Activated CD8-positive, alpha-beta T cell treated with anti-CD3 and anti-CD28 coated beads for 36 hours (primary cell): ENCODE results near the gene HRH4. TPM values are rescaled to one million over a fixed set of nuclear protein-coding genes. Genes with fewer than 3 reads are reported as not detected.

Source experiments
- ATAC-seq: fragments of 200-7000 bp; cut with Tn5 transposase; one replicate; pipeline ENCODE4 v1.10.0; 2021; ENCODE audit warnings: mild to moderate bottlenecking, moderate library complexity
- CTCF ChIA-PET: fragments of 350-600 bp; sonication (Branson Sonifier 250); formaldehyde crosslinking; loops from one replicate; lab custom pipeline; 2021; ENCODE audit warnings: antibody characterized with exemption; lab: Charles Lee
- POLR2A ChIA-PET: fragments of 350-600 bp; sonication (Branson Sonifier 250); formaldehyde crosslinking; loops from one replicate; lab custom pipeline; 2021; ENCODE audit warnings: antibody characterized with exemption; lab: Charles Lee
- DNase-seq: peaks from one replicate; pipeline ENCODE4 v3.0.0-alpha.2; 2020
- H3K27ac Mint-ChIP-seq: one replicate; pipeline ENCODE4 v1.8.0; 2021; ENCODE audit warnings: mild to moderate bottlenecking, mixed read lengths
- H3K27me3 Mint-ChIP-seq: one replicate; pipeline ENCODE4 v1.8.0; 2021; ENCODE audit warnings: mixed read lengths
- H3K36me3 Mint-ChIP-seq: one replicate; pipeline ENCODE4 v1.8.0; 2021; ENCODE audit warnings: low read depth, mixed read lengths
- H3K4me1 Mint-ChIP-seq: one replicate; pipeline ENCODE4 v1.8.0; 2021; ENCODE audit warnings: low read depth, mixed read lengths
- H3K4me3 Mint-ChIP-seq: one replicate; pipeline ENCODE4 v1.8.0; 2021; ENCODE audit warnings: mild to moderate bottlenecking, moderate library complexity, mixed read lengths
- H3K9me3 Mint-ChIP-seq: one replicate; pipeline ENCODE4 v1.8.0; 2021; ENCODE audit warnings: mixed read lengths
- intact Hi-C: fragments of 100-400 bp; cut with micrococcal nuclease; formaldehyde crosslinking; loops from one replicate; pipeline ENCODE4 v1.10.0; 2022
- total RNA-seq, 2 experiments: library from RNA; stranded (reverse); gene quantifications; one replicate each; pipeline ENCODE4 v1.2.3, GENCODE V29; 2021
- TF ChIP-seq, protein P1 (sequence below): fragments of 200-600 bp; IDR thresholded peaks from one replicate; pipeline ENCODE4 v1.8.0; 2022; ENCODE audit warnings: antibody characterized with exemption, mild to moderate bottlenecking

Gene HRH4, protein sequence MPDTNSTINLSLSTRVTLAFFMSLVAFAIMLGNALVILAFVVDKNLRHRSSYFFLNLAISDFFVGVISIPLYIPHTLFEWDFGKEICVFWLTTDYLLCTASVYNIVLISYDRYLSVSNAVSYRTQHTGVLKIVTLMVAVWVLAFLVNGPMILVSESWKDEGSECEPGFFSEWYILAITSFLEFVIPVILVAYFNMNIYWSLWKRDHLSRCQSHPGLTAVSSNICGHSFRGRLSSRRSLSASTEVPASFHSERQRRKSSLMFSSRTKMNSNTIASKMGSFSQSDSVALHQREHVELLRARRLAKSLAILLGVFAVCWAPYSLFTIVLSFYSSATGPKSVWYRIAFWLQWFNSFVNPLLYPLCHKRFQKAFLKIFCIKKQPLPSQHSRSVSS
- not detected for total RNA-seq

- Mint-ChIP-seq H3K36me3 (peaks cover 2% of the 10 kb centered on the region), H3K4me1 (peaks cover 5% of the 10 kb centered on the region), H3K4me3 (no peak within 1 kb of the TSS), H3K9me3 (no peaks in the 10 kb centered on the region), H3K27me3 (peaks cover 3% of the 10 kb centered on the region), H3K27ac (no peak within 1 kb of the TSS)
- CTCF ChIA-PET, result interaction anchor here (1.4 to 1.9 kb wide), 3 partner anchors 14 to 54 kb away, joined by 3 to 7 read pairs (median 4); no protein-coding TSS in a partner anchor
- TF ChIP-seq, protein P1, sequence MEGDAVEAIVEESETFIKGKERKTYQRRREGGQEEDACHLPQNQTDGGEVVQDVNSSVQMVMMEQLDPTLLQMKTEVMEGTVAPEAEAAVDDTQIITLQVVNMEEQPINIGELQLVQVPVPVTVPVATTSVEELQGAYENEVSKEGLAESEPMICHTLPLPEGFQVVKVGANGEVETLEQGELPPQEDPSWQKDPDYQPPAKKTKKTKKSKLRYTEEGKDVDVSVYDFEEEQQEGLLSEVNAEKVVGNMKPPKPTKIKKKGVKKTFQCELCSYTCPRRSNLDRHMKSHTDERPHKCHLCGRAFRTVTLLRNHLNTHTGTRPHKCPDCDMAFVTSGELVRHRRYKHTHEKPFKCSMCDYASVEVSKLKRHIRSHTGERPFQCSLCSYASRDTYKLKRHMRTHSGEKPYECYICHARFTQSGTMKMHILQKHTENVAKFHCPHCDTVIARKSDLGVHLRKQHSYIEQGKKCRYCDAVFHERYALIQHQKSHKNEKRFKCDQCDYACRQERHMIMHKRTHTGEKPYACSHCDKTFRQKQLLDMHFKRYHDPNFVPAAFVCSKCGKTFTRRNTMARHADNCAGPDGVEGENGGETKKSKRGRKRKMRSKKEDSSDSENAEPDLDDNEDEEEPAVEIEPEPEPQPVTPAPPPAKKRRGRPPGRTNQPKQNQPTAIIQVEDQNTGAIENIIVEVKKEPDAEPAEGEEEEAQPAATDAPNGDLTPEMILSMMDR, result no peak
- intact Hi-C loops, result no loop called here
- no peak for ATAC-seq
- POLR2A ChIA-PET, result no interaction called here
- no peak for DNase-seq
Measured at GRCh38 chr18:24460388-24460787, at the start of gene HRH4. Gene HRH4, plus strand, starts transcription at chr18:24460637. Its CDS starts 92 bp downstream, at chr18:24460729.

- no peak for ATAC-seq
- Mint-ChIP-seq H3K27ac (no peak overlapping the region), H3K27me3 (peaks cover 25% of the 10 kb centered on the region), H3K4me3 (no peak overlapping the region), H3K9me3 (no peaks in the 10 kb centered on the region), H3K4me1 (peaks cover 7% of the 10 kb centered on the region), H3K36me3 (peaks cover 2% of the 10 kb centered on the region)
- DNase-seq, result no peak
- CTCF ChIA-PET, result interaction anchor here (1.1 to 1.9 kb wide), 4 partner anchors 9 to 76 kb away, joined by 3 to 8 read pairs (median 5); no protein-coding TSS in a partner anchor
- POLR2A ChIA-PET, result interaction anchor here (1.2 to 1.5 kb wide), 2 partner anchors 14 to 44 kb away, joined by 3 to 5 read pairs; partner anchors contain the start of gene IMPACT
- intact Hi-C loops, result no loop called here
- TF ChIP-seq, protein P1, result no peak
Measured at GRCh38 chr18:24413148-24413547, 47.3 kb upstream of the HRH4 start.

GRCh38 chr18:24414349-24415003, 46.0 kb upstream of the HRH4 start:
- H3K27ac Mint-ChIP-seq, result no peak overlapping the region
- intact Hi-C loops, result no loop called here
- peaks cover 7% of the 10 kb centered on the region for H3K4me1 Mint-ChIP-seq
- TF ChIP-seq, protein P1, result no peak
- H3K4me3 Mint-ChIP-seq, result no peak overlapping the region
- no peaks in the 10 kb centered on the region for H3K9me3 Mint-ChIP-seq
- peaks cover 23% of the 10 kb centered on the region for H3K27me3 Mint-ChIP-seq
- H3K36me3 Mint-ChIP-seq, result peaks cover 2% of the 10 kb centered on the region
- ATAC-seq (peak; percentile 84), DNase-seq (peak; percentile 34)
- CTCF ChIA-PET, result interaction anchor here (1.1 to 1.3 kb wide), 2 partner anchors 46 to 74 kb away, joined by 4 to 8 read pairs; no protein-coding TSS in a partner anchor
- POLR2A ChIA-PET, result interaction anchor here (0.8 to 1.5 kb wide), 4 partner anchors 12 to 45 kb away, joined by 3 to 5 read pairs (median 3); partner anchors contain the start of gene IMPACT

DNA sequence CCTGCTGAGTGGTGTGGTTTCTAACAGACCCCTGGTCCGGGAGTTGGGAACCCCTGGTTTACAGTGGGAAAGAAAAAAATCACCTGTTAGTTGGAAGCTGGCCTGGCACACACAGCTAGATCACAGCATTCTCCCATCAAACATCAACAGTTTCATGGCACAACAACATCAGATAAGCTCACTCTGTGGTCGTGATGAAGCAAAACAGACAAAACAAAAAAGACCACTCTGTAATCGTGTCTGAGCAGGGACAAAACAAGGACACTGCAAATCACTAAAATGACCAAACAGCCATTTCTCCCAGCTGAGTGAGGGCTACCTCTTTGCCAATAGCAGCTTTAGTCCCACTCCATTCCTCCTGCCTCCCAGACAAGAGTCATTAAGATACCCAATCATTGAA, 43.0 kb upstream of the HRH4 start:
- TF ChIP-seq, protein P1, result no peak
- CTCF ChIA-PET, result interaction anchor here (1.8 kb wide), 1 partner anchor 57 kb away, joined by 3 read pairs; no protein-coding TSS in a partner anchor
- no peaks in the 10 kb centered on the region for H3K9me3 Mint-ChIP-seq
- peaks cover 1% of the 10 kb centered on the region for H3K36me3 Mint-ChIP-seq
- no peak for DNase-seq
- POLR2A ChIA-PET, result no interaction called here
- peaks cover 7% of the 10 kb centered on the region for H3K4me1 Mint-ChIP-seq
- peaks cover 21% of the 10 kb centered on the region for H3K27me3 Mint-ChIP-seq
- H3K27ac Mint-ChIP-seq, result no peak overlapping the region
- intact Hi-C loops, result no loop called here
- H3K4me3 Mint-ChIP-seq, result no peak overlapping the region
- no peak for ATAC-seq
